ENCODE results near the gene CEBPA.
"Not testable (repeated sequence)": the region's sequence is repeated elsewhere in the genome, so short reads cannot be mapped to it uniquely, and the experiment has no call there.

Gene CEBPA

DNA sequence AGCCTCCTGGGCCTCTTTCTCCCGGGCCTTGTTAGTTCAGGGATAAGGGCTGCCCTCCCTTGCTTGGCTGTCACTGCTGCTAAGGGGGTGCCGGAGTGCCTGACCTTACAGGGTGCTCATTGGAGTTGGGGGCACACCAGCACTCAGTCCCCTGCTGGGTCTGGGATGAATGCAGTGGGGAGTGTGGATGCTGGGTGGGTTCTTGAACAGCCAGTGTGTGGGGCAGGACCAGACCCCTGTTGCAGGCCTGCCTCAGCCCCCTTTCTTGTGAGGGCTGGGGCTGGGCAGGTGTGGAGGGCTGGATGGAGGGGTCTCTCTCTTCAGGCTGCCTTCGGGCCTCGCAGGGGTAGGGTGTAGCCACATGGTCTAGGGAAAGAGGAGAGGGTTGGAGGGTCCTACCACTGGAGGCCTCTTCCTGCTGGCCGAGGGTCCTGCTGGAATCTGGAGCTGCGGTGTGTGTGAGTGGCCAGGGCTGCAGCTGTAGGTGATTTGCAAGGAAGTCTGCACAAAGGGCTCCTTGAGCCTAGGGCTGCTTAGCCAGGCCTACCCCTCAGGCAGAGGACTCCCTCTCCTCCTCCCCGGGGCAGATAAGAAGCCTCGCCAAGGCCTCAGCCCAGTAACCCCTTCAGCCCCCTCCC, 3.2 kb downstream of the CEBPA start:
- no peak for DNase-seq

- no peak for DNase-seq
Measured at GRCh38 chr19:33298146-33298911, 4.0 kb downstream of the CEBPA start.

- no peak for DNase-seq
Measured at GRCh38 chr19:33297401-33298145, 4.8 kb downstream of the CEBPA start.

DNA sequence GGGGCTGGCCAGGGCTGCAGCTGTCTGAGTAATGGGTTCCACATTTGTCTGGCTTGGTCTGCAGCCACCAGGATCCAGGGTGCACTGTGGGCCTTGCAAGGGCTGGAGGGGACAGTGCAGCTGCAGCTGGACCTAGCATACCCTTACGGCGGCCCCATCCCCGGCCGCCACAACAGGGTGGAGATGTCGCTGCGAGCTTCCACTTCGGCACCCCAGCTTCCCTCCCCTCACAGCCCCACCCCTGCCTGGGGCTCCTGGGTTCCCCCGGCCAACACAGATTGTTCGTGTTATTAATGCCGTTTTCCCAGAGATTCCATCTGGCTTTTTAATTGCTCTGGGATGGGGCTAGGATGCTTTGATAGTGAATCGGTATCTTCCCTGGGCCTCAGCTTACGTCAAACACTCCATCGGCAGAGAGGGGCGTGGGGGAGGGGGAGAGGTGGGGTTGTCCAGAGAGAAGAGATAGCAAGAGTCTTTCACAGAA, 5.8 kb downstream of the CEBPA start:
- DNase-seq: no peak

DNA sequence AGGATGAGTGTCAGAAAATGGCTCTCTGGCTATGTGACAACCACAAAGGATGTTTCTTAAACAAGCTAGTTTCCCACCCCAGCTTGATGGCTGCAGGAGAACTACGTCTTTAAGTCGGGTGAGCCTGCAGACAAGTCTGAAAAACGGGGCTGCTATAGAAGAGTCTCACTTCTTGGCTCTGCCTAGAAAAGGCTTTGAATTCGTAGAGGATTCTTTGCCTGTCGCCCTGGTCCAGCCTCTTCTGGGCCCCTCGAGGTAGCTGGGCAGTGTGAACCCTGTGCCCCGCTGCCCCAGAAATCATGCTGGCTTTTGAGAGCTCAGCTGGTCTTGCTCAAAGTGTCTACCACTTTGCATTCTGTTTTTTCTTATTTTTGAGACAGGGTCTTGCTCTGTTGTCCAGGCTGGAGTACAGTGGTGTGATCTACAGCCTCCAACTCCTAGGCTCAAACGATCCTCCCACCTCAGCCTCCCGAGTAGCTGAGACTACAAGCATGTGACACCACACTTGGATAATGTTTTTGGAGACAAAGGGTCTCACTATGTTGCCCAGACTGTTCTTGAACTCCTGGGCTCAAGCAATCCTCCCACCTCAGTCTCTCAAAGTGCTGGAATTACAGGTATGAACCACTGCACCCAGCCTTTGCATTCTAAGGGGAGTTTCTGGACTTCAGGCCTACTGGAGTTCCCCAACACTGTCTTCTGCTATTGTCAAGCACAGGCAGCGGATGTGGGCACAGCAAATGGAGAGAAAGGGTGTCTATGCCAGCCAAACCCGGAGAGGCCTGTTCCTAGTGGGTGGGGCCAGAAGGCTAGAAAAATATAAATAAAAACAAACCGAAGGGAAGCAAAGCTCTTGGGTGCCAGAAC, 6.5 kb downstream of the CEBPA start:
- no peak for DNase-seq

DNA sequence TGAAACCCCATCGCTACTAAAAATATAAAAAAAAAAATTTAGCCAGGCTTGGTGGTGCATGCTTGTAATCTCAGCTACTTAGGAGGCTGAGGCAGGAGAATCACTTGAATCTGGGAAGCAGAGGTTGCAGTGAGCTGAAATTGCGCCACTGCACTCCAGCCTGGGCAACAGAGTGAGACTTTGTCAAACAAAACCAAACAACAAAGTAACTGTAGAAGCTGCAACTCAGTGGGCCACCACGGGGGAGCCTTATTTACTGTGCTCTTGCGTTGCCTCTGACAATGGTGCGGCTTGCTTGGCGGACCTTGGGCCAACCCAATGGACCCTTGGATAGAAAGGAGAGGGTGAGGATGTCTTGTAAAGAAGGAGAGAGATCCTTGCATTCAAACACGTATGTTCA, 7.3 kb downstream of the CEBPA start:
- DNase-seq: not testable (repeated sequence)

DNA sequence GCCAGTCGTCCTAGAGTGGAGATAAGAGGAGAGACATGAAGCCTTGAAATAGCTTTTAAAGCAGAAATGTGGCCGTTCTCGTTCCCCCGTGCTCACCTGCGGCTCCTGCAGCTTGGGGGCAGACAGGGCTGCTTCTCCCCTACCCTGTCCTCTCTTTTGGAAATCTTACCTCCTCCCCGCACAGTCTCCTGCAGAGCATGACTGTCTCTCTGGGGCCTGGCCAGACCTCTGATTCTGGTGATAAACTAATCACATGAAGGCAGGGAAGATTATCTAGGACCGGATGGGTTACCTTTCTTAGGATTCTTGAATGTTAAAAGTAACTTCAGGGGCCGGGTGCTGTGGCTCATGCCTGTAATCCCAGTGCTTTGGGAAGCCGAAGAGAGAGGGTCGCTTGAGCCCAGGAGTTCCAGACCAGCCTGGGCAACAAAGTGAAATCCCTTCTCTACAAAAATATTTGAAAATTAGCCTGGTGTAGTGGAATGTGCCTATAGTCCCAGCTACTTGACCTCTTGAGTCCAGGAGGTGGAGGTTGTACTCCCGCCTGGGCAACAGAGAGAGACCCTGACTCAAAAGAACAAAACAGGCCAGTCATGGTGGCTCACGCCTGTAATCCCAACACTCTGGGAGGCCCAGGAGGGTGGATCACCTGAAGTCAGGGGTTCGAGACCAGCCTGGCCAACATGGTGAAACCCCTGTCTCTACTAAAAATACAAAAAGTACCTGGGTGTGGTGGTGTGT, 8.1 kb downstream of the CEBPA start:
- DNase-seq: no peak

DNA sequence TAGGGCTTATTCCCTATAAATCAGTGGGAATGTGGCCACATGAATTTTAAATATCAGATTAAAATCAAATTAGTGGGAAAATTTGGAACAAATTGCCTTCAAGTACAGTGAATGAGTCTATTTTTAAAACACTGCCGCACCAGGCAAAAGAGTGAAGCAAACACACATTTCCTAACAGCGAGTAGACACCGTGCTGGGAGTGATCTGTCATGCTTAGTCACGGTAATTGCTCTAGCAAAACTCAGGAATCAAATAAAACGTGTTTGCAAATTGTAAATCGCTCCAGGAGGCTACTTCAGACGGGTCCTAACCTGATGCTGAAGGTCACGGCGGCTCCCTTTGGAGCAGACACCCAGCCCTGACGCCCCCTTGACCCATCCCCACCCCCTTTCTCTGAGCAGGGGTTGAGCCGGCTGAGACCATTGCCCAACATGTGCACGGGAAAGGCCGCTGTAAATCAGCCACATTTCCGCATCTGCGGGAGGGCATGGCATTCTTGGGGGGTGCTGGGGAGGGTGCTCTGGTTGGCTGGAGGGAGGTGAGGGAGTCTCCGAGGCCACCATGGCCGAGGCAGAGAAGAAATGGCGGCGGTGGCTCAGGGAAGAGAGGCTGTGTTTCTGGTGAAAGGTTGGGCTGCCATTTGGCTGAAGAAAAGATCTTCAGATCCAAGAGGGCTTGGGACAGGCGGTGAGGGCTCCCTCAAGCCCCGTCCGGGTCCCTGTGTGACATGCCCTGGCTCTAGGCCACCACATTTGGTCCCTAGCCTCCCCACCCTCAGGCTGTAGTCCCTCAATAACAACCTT, 8.9 kb downstream of the CEBPA start:
- no peak for DNase-seq

DNA sequence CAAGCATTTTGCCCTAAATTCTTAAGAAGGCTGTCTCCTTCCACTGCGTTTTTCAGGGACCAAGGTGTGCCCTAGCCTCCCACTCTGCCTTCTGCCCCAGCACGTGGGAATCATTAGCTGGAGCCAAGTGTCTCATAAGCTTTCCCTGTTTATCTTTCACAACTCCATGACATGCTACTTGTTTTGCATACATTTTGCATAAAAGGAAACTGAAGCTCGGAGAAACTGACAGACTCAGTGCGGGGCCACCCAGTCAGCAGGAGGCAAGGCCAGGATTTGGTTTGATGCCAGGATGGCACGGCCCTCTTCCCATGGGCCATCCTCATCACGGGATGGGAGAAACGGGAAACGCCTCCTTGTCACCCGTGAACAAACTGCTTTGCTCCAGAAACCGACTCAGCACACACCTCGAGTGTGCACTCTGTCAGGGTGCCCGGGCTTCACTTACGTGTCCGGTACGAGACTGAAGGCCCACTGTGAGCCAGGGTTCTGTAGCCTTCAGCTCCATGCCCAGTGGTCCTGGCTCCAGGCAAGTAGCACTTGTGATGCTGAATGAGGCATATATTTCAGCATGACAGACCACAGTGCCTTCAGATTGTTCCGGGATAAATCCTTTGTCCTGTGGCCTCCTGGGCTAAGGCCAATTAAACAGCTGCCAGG, 9.6 kb downstream of the CEBPA start:
- DNase-seq: no peak

DNA sequence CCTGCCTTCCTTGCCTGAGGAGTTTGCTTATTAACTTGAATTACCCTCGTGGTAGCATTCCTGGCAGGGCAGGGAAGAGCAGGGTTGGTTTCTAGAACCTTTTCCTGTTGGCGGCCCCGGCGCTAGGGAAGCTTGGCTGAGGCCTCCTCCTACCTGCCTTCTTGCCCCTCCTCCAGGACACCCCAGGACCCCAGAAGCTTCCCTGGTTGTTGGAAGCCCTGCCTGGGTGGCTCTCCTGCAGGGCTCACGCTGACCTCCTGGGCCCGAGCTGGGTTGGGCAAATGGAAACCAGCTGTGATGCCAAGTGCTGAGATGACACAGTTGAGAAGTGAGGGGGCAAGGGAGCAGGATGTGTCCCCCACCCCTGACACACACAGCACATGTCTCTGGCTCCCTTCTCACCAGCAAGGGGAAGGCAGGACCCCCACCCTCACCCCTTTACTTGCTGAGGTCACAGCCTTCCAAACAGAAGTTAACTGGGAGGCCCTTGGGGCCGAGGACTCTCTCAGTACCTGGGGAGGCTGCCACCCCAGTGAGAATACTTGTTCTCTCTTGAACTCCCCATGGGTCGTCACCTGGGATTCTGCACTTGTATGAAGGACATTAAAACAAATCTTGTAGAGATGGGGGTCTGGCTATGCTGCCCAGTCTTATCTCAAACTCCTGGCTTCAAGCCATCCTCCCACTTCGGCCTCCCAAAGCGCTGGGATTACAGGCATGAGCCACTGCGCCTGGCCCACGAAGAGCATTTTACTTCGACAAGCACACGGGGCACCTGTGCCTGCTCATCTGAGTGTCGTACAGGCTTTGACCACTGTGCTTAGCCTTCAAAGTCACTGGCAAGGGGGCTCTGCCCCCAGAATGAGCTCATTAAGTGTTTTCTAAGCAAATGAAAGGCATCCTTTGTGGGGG, 10.5 kb downstream of the CEBPA start:
- no peak for DNase-seq

DNA sequence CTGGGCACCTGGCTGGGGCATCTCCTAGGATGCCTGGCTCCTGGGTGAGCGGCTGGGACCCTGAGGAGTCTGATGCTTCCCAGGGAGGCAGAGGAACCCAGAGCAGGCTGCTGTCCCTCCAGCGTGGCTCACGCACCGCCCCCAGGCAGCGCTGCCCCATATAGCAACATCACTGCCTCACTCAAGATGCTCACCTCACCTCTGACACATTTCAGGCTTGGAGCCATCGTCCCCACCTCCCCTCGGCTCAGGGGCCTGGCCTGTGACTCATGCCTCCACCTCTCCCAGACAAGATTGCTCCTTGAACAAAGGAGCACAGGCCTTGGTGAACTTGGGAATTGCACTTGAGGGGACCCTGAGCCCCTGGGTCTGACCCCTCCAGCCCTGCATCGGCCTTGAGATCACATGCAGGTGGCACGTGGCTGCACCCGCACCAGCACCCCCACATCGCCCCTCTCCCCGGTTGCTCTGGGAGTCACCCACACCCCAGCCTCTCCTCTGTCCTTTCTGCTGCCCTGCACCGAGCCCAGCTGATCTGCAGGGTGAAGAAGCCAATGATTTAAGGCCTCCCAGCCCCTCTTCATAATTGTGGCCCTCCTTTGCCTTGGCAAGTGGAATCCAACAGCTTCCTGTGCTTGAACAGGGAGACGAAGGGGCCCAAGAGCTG, 11.2 kb downstream of the CEBPA start:
- DNase-seq: no peak

- no peak for DNase-seq
Measured at GRCh38 chr19:33290082-33290815, 12.1 kb downstream of the CEBPA start.

DNA sequence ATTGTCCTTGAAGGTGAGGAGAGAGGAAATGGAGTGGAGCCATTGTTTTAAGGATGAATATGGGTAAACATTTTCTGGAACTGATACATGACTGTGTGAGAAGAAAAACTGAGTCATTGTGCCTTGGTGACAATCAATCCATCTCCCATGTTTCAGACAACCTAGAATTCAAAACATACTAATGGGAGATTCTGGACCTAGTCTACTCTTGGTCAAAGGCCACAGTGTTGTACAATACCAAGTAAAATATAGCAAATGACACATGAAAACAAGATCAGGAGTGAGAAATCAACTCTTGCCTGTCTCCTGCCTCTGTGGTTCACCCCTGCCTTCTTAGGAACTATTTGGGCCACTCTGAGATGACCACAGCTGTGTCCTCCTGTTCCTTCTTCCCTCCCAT, 13.1 kb downstream of the CEBPA start:
- no peak for DNase-seq

DNA sequence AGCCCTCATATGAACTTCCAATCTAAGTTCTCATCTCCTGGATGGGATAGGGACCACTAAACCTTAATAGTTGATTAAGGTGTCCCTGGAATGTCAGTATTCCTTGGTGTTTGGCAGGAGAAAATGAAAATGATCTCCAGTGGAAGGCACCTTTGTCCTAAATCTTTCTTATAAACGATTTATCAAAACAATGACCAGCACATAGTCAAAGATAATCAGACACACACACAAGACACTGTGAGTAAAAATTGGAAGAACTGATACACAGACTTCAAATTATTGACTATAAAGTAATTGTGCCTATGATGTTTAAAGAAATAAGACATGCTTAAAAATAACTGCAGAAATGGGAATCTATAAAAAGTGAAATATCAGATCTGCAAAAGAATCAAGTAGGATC, 13.7 kb downstream of the CEBPA start:
- DNase-seq: no peak

- DNase-seq: no peak
Measured at GRCh38 chr19:33287927-33288326, 14.4 kb downstream of the CEBPA start.

GRCh38 chr19:33287438-33287837, 14.9 kb downstream of the CEBPA start:
- DNase-seq: no peak

- DNase-seq: no peak
Measured at GRCh38 chr19:33286899-33287298, 15.4 kb downstream of the CEBPA start.

DNA sequence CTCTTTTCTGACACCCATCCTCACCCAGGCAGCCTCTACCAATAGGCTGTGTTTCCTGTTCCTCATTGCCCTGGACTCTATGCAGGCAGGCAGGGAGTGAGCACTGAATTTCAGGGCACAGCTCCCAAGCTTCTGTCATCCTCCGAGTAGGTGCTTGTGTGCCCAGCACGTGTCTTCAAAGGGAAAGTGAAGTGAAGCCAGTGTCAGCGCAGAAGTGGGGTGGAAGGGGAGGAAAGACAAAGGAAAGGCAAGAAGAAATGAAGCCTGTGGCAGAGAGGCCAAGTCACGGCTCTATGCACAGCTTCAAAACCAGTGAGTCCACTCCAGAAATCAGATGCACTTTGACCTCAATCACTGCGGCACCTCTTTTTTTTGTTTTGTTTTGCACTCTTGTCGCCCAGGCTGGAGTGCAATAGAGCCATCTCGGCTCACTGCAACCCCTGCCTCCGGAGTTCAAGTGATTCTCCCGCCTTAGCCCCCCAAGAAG, 16.9 kb downstream of the CEBPA start:
- DNase-seq: no peak
